T-helper 1 cell treated with Interleukin-12 subunit alpha and Interleukin-12 subunit beta and Interleukin-4 antibody, amounts not matched to agents 30 ng/mL and 1 ng/mL, for 36 hours (primary cell): Measurements from ENCODE around the gene ARL14EP. TPM values are rescaled to one million over a fixed set of nuclear protein-coding genes. Genes with fewer than 3 reads are reported as not detected.

Experiments
- intact Hi-C: fragments of 100-400 bp; cut with micrococcal nuclease; formaldehyde crosslinking; loops from one replicate; pipeline ENCODE4 v1.15.1; 2024
- total RNA-seq: library from RNA; stranded (reverse); gene quantifications from 2 replicates; pipeline ENCODE4 v1.2.3, GENCODE V29; 2022

ARL14EP gene
- total RNA-seq, 1 donor from 2014 or later: 46.9 TPM

- intact Hi-C loops: loop anchor here (10.0 kb wide), 1 partner anchor 1769 kb away; the partner anchor contains the start of gene RCN1
Observed at GRCh38 chr11:30326114-30326778, 3.3 kb downstream of the ARL14EP start.

- intact Hi-C loops: loop anchor here (10.0 kb wide), 1 partner anchor 1768 kb away; the partner anchor contains the start of gene RCN1
Observed at GRCh38 chr11:30326906-30327305, 4.0 kb downstream of the ARL14EP start.

GRCh38 chr11:30328681-30329080, 5.8 kb downstream of the ARL14EP start:
- intact Hi-C loops: loop anchor here (10.0 kb wide), 1 partner anchor 1766 kb away; the partner anchor contains the start of gene RCN1

- intact Hi-C loops: loop anchor here (10.0 kb wide), 1 partner anchor 1765 kb away; the partner anchor contains the start of gene RCN1
Observed at GRCh38 chr11:30329150-30329940, 6.4 kb downstream of the ARL14EP start.

- intact Hi-C loops: loop anchor here (2.0 kb wide), 1 partner anchor 205 kb away; no protein-coding TSS in a partner anchor
Observed at GRCh38 chr11:30333405-30333804, 10.5 kb downstream of the ARL14EP start.

- intact Hi-C loops: loop anchor here (10.0 kb wide), 1 partner anchor 892 kb away; no protein-coding TSS in a partner anchor
Observed at GRCh38 chr11:30342736-30343166, 19.8 kb downstream of the ARL14EP start.

- intact Hi-C loops: loop anchor here (10.0 kb wide), 1 partner anchor 891 kb away; no protein-coding TSS in a partner anchor
Observed at GRCh38 chr11:30344085-30344484, 21.2 kb downstream of the ARL14EP start.

GRCh38 chr11:30345644-30346043, 22.7 kb downstream of the ARL14EP start:
- intact Hi-C loops: loop anchor here (1.0 to 10.0 kb wide), 4 partner anchors 22 to 889 kb away; partner anchors contain the start of gene ARL14EP

- intact Hi-C loops: loop anchor here (1.0 to 10.0 kb wide), 4 partner anchors 23 to 889 kb away; partner anchors contain the start of gene ARL14EP
Observed at GRCh38 chr11:30346068-30346688, 23.3 kb downstream of the ARL14EP start.

- intact Hi-C loops: loop anchor here (10.0 kb wide), 1 partner anchor 887 kb away; no protein-coding TSS in a partner anchor
Observed at GRCh38 chr11:30348035-30348434, 25.1 kb downstream of the ARL14EP start.

- intact Hi-C loops: loop anchor here (10.0 kb wide), 1 partner anchor 885 kb away; no protein-coding TSS in a partner anchor
Observed at GRCh38 chr11:30349885-30350284, 27.0 kb downstream of the ARL14EP start.

- intact Hi-C loops: no loop called here
Observed at GRCh38 chr11:30350384-30350783, 27.5 kb downstream of the ARL14EP start.

GRCh38 chr11:30351061-30351460, 28.2 kb downstream of the ARL14EP start:
- intact Hi-C loops: no loop called here

- intact Hi-C loops: no loop called here
Observed at GRCh38 chr11:30356391-30356790, 33.5 kb downstream of the ARL14EP start.

- intact Hi-C loops: no loop called here
Observed at GRCh38 chr11:30357872-30358271, 35.0 kb downstream of the ARL14EP start.

- intact Hi-C loops: no loop called here
Observed at GRCh38 chr11:30358536-30358935, 35.6 kb downstream of the ARL14EP start.

- intact Hi-C loops: no loop called here
Observed at GRCh38 chr11:30360741-30361140, 37.8 kb downstream of the ARL14EP start.

- intact Hi-C loops: no loop called here
Observed at GRCh38 chr11:30364139-30364836, 41.4 kb downstream of the ARL14EP start.

- intact Hi-C loops: no loop called here
Observed at GRCh38 chr11:30364837-30365482, 42.1 kb downstream of the ARL14EP start.
